Jurkat, Clone E6-1 (cell line): ENCODE results near the gene MVB12A. TPM values are rescaled to one million over a fixed set of nuclear protein-coding genes. Genes with fewer than 3 reads are reported as not detected.

ENCODE experiments used
- DNase-seq: peaks from one replicate; pipeline ENCODE4 v3.0.0-alpha.2; 2011; ENCODE audit warnings: low read depth, low spot score
- H3K4me3 ChIP-seq: 2 replicates; pipeline ENCODE4 v1.5.1; 2011; ENCODE audit warnings: mild to moderate bottlenecking, low read length, control low read depth, moderate library complexity
- polyA plus RNA-seq: library from polyadenylated mRNA; unstranded; fragments of >200 nt; gene quantifications from one replicate; pipeline ENCODE4 v1.2.1, GENCODE V29; 2012; ENCODE audit warnings: missing spikeins; ENCODE audit not compliant: insufficient read length, insufficient read depth

Gene MVB12A
- polyA plus RNA-seq: 78.9 TPM

GRCh38 chr19:17419621-17420474, at the start of gene MVB12A:
Gene MVB12A (plus strand): TSS chr19:17420047. CDS start chr19:17420136, 89 bp downstream.
- peak; percentile 98 for DNase-seq
- H3K4me3 ChIP-seq: peak within 1 kb of the TSS; percentile 95

DNA sequence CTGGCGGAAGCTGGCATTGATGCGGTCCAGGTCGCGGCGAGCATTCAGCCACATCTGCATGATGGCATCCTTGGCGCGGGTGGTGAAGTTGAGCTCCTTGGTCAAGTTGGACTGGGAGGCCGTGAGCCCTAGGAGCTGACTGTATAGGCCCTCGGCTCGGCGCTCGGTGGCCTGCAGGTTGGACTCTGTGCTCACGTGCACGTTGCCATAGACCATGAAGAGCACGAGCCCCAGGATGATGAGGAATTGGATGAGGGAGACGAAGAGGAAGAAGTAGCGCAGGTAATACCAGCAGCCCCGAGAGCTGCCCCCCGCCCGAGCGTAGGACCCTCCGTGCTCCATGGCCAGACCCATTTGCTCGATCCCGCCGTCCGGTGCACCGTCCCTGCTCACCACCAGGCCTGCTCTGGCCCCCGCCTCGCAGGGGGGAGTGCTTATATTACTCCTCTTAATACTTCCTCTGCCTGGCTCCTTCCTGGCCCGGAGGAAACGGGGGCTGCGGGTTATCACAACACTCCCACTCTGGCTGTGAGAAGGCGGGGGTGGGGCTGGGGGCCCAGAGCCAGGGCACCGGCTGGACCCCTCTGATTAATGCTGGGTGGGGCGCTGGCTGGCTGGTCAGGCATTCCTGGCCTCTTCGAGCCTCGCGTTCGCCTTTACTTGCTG, 42.8 kb upstream of the MVB12A start, which contains the start of gene PLVAP:
TSS of gene PLVAP (minus strand) at position 408 of the 666 bp plus-strand sequence. CDS start at position 354, 54 bp downstream.
- DNase-seq: no peak
- H3K4me3 ChIP-seq: no peak within 1 kb of the TSS

- no peak for DNase-seq
- no peak overlapping the region for H3K4me3 ChIP-seq
Observed at GRCh38 chr19:17378271-17378670, 41.6 kb upstream of the MVB12A start.

DNA sequence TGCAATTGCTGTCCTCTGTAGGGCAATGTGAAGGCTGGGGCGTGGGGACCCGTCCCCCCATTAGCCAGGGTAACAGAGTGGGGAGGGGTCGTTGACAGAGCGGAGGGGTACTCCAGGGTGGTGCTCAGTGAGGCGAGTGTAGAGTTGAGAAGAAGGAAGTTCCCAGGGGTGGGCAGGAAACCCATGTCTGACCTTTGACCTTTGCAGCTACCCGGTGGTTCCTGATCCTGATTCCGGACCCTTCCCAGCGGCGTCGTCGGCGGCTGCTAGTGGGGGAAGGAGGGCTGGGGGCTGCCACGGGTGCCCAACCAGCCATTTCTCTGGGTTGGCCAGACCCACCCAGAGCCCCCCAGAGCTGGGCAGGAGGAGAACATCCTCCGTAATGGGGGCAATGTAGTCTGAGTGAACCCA, 40.6 kb upstream of the MVB12A start:
- H3K4me3 ChIP-seq: no peak overlapping the region
- DNase-seq: no peak

DNA sequence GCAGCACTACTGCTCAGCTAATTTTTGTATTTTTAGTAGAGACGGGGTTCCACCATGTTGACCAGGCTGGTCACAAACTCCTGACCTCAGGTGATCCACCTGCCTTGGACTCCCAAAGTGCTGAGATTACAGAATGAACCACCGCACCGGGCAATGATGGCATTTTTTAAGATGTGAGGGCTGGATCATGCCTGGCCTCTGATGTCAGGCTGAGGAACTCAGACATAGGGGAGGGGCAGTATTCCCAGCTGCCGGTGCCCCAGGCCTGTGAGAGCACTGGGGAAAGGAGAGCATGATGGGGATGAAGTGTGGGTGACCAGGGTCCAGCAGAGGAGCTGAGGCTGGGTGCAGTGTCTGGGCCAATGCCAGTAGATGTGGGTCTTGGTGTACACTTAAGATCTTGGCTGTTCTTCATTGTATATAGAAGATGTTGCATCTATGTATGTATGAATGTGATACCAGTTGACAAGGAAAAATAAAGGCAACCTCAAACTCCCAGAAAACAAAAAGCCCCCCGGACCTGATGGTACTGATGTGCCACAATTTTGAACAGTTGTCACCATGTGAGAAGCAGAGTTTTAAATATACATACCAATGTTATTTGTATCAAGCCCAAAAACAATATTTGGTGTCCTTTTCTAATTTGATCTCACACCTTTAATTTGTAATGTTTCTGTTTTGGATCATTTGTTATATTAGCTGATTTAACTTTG, 39.3 kb upstream of the MVB12A start:
- no peak overlapping the region for H3K4me3 ChIP-seq
- DNase-seq: no peak

GRCh38 chr19:17385878-17386611, 33.8 kb upstream of the MVB12A start:
- H3K4me3 ChIP-seq: no peak overlapping the region
- DNase-seq: peak; percentile 35

- no peak overlapping the region for H3K4me3 ChIP-seq
- no peak for DNase-seq
Observed at GRCh38 chr19:17389288-17389687, 30.6 kb upstream of the MVB12A start.

DNA sequence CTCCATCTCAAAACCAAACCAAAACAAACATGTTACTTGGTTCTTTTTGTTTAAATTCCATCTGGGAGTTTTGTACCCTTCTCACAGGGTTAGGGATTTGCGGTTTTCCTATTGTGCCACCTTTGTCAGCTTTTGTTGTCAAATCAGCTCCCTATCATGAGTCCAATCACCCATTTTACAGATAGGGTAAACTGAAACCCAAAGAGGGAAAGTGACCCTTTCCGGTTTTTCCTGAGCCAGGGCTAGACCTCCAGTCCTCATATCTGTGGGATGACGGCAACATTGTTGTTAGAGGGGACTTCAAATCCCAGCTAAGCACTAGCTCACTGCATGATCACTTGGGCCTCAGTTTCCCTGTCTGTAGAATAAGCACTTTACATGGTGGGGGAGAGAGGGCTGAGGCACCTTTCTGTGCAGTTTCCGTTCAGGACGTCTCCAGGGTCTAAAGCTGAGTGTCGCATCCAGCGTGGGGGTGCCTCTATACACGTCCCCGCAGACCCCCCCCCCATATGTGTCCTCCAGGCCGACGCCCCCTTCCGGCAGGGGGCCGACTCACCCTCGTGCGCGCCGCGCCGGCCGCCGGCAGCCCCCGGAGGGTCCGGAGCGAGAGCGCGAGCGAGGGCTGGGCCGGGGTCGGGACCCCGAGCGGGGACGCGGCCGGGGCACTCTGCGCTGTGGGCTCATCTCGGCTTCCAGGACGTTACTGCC, 29.7 kb upstream of the MVB12A start:
- H3K4me3 ChIP-seq: peak overlapping the region; percentile 70

GRCh38 chr19:17390665-17391370, 29.0 kb upstream of the MVB12A start:
- peak; percentile 88 for DNase-seq
- peak overlapping the region; percentile 70 for H3K4me3 ChIP-seq

More for the DNA sequence above, 29.7 kb upstream of the MVB12A start:
- DNase-seq: no peak

- H3K4me3 ChIP-seq: peak overlapping the region; percentile 41
- no peak for DNase-seq
Observed at GRCh38 chr19:17391371-17392151, 28.3 kb upstream of the MVB12A start.

DNA sequence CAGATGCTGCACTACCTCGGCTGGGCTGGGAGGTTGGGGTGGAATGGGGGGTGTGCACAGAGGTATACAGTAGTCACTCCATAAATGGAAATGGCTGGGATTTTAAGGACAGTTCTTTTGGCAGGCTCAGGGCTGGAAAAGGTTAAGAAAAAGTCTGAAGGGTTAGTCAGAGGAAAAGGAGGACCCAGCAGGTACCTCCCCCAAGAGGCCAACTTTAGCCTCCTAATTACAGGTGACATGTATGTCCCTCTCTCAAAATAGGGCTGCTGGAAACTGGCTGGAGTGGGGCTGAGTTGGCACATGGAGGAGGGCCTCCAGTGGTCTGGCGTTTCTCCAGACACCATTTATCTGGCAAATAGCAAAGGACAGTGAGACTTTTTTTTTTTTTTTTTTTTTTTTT, 26.8 kb upstream of the MVB12A start:
- no peak for DNase-seq
- H3K4me3 ChIP-seq: no peak overlapping the region

- H3K4me3 ChIP-seq: peak within 1 kb of the TSS; percentile 43
- DNase-seq: no peak
Observed at GRCh38 chr19:17393914-17394313, 25.9 kb upstream of the MVB12A start, which contains the start of gene CCDC194. Gene CCDC194 (minus strand): TSS chr19:17394196. CDS start chr19:17394158, 38 bp downstream.

- DNase-seq: peak; percentile 85
- peak overlapping the region; percentile 43 for H3K4me3 ChIP-seq
Observed at GRCh38 chr19:17394891-17395415, 24.9 kb upstream of the MVB12A start.

DNA sequence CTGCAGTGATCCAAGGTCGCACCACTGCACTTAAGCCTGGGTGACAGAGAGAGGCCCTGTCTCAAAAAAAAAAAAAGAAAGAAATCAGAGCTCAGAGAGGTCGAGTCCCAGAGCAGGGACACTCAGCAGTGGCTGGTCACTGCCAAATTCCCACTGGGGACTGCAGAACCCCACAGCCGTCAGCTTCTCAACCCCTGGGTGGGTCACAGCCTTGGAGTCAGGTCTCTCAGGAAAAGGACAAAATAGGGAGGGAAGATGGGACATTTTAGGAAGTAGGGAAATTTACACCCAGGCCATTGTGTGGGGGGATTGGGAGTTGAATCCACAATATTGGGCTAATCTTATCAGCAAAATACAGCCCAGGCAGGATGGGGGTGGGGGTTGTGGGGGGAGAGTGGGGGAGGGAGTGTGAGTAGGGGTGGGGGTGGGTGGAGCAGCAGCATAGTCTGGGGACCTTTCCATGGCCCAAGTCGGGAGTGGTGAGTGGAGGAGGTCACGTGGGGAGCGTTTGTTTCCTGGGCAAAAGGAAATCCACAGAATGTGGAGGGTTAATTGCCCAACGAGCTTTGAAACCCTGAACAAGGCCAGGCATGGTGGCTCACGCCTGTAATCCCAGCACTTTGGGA, 20.8 kb upstream of the MVB12A start:
- no peak for DNase-seq

GRCh38 chr19:17401628-17402027, 18.2 kb upstream of the MVB12A start:
- no peak for DNase-seq
- no peak overlapping the region for H3K4me3 ChIP-seq

More for the DNA sequence above, 20.8 kb upstream of the MVB12A start:
- no peak overlapping the region for H3K4me3 ChIP-seq
